ENCODE data around the gene TRIM7. TPM values are rescaled to one million over a fixed set of nuclear protein-coding genes. Genes with fewer than 3 reads are reported as not detected.
"Not testable (repeated sequence)": the region's sequence is repeated elsewhere in the genome, so short reads cannot be mapped to it uniquely, and the experiment has no call there.

The TRIM7 gene
- total RNA-seq, 1 donor from 2014 or later, result 6.4 TPM

DNA sequence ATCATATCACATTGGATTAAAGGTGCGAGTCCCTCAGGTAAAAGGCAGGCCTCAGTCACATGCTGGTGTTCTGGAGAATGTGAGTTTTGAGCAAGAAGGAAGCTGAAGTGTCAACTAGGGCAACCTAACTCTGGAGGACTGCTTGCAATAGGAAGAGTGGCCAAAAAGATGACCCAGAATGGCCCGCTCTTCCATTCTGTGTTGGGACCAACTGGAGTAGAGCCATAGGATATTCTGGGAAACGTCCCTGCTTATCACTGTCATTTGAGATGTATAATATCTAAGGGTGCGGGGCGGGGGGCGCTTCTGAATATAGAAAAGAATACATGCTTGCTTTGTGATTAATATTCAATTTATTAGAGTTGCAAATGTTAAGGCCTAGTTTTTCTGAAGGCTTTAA is 7.1 kb upstream of the TRIM7 start:
- TF ChIP-seq, protein P1, sequence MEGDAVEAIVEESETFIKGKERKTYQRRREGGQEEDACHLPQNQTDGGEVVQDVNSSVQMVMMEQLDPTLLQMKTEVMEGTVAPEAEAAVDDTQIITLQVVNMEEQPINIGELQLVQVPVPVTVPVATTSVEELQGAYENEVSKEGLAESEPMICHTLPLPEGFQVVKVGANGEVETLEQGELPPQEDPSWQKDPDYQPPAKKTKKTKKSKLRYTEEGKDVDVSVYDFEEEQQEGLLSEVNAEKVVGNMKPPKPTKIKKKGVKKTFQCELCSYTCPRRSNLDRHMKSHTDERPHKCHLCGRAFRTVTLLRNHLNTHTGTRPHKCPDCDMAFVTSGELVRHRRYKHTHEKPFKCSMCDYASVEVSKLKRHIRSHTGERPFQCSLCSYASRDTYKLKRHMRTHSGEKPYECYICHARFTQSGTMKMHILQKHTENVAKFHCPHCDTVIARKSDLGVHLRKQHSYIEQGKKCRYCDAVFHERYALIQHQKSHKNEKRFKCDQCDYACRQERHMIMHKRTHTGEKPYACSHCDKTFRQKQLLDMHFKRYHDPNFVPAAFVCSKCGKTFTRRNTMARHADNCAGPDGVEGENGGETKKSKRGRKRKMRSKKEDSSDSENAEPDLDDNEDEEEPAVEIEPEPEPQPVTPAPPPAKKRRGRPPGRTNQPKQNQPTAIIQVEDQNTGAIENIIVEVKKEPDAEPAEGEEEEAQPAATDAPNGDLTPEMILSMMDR (IDR thresholded peaks at IDR 0.05; ENCODE audit: borderline replicate concordance), result no peak
- intact Hi-C loops (cut with micrococcal nuclease), result no loop called here
- Histone ChIP-seq H3K4me1 (peaks cover 35% of the 10 kb centered on the region), H3K27ac (replicated peaks) (peak overlapping the region; percentile 80), H3K27me3 (ENCODE audit: low read depth) (no peaks in the 10 kb centered on the region), H3K9me3 (replicated peaks) (no peaks in the 10 kb centered on the region), H3K36me3 (no peaks in the 10 kb centered on the region), H3K4me3 (no peak overlapping the region)
- DNase-seq, result no peak

DNA sequence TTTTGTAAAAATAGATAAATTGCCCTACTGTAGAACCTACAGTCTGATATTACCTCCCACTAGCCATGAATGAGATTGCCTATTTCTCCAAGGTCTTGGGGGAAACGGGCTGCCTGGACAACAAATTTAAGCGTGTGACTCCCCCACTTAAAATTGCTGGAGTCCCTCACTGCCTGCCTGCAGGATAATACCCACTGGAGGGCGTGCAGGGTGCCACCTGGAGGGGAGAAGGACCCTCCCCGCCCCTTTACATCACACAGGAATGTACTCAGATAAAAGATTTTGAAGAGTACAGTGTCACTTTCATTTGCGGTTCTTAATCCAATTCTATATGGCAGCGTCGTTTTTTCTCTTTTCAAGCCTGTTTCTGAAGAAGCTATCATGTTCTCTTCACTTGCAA is 6.2 kb upstream of the TRIM7 start:
- Histone ChIP-seq H3K36me3 (no peaks in the 10 kb centered on the region), H3K27me3 (ENCODE audit: low read depth) (no peaks in the 10 kb centered on the region), H3K27ac (replicated peaks) (peak overlapping the region; percentile 80)

DNA sequence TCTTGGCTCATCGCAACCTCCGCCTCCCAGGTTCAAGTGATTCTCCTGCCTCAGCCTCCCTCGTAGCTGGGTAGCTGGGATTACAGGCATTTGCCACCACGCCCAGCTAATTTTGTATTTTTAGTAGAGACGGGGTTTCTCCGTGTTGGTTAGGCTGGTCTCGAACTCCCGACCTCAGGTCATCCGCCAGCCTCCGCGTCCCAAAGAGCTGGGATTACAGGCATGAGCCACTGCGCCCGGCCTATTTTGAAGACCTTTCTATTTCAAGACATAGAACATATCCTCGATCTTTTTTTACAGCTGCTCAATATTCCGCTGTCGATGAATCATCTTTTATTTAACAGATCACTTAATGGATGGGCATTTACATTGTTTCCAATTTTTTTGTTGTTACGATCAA is 5.7 kb upstream of the TRIM7 start:
- H3K27me3 ChIP-seq (ENCODE audit: low read depth); H3K9me3 ChIP-seq (replicated peaks); intact Hi-C loops (cut with micrococcal nuclease); DNase-seq; H3K36me3 ChIP-seq; H3K4me3 ChIP-seq: not testable (repeated sequence)
- H3K27ac ChIP-seq (replicated peaks), result peak overlapping the region; percentile 80
- peaks cover 33% of the 10 kb centered on the region for H3K4me1 ChIP-seq

More for the DNA sequence above, 6.2 kb upstream of the TRIM7 start:
- DNase-seq, result no peak
- Histone ChIP-seq H3K9me3 (replicated peaks) (no peaks in the 10 kb centered on the region), H3K4me1 (peaks cover 33% of the 10 kb centered on the region), H3K4me3 (no peak overlapping the region)
- intact Hi-C loops (cut with micrococcal nuclease), result no loop called here
- TF ChIP-seq, protein P1 (IDR thresholded peaks at IDR 0.05; ENCODE audit: borderline replicate concordance), result no peak

DNA sequence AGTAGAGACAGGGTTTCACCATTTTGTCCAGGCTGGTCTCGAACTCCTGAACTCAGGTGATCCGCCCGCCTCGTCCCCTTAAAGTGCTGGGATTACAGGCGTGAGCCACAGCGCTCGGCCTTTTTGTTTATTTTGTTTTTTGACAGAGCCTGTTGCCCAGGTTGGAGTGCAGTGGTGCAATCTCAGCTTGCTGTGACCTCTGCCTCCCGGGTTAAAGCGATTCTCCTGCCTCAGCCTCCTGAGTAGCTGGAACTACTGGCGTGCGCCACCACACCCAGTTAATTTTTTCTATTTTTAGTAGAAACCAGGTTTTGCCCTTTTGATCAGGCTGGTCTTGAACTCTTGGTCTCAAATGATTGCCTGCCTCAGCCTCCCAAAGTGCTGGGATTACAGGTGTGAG is 5.2 kb upstream of the TRIM7 start:
- H3K4me3 ChIP-seq; H3K27me3 ChIP-seq (ENCODE audit: low read depth); DNase-seq; intact Hi-C loops (cut with micrococcal nuclease); H3K27ac ChIP-seq (replicated peaks); H3K9me3 ChIP-seq (replicated peaks); H3K36me3 ChIP-seq: not testable (repeated sequence)
- H3K4me1 ChIP-seq, result peaks cover 39% of the 10 kb centered on the region

DNA sequence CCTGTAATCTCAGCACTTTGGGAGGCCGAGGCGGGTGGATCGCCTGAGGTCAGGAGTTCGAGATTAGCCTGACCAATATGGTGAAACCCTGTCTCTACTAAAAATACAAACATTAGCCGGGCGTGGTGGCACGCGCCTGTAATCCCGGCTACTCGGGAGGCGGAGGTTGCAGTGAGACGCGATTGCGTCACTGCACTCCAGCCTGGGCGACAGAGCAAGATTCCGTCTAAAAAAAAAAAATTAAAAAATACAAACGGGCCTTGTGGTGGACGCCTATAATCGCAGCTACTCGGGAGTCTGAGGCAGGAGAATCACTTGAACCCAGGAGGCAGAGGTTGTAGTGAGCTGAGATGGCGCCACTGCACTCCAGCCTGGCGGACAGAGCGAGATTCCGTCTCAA is 4.0 kb upstream of the TRIM7 start:
- H3K4me3 ChIP-seq; H3K27ac ChIP-seq (replicated peaks); H3K36me3 ChIP-seq; H3K27me3 ChIP-seq (ENCODE audit: low read depth); DNase-seq; H3K9me3 ChIP-seq (replicated peaks); intact Hi-C loops (cut with micrococcal nuclease): not testable (repeated sequence)
- H3K4me1 ChIP-seq, result peaks cover 50% of the 10 kb centered on the region

DNA sequence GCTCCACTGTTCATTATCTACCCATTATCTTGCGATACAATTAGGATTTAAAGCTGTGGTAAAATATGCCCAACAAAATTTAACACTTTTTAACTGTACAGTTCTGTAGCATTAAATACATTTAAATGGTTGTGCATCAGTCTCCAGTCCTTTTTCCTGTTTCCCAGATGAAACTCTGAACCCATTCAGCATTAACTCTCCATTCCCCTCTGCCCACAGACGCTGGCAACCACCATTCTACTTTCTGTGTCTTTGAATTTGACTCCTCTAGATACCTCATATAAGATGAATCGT is 2.9 kb upstream of the TRIM7 start:
- Histone ChIP-seq H3K9me3 (replicated peaks) (no peaks in the 10 kb centered on the region), H3K4me3 (peak overlapping the region; percentile 73), H3K4me1 (peaks cover 56% of the 10 kb centered on the region), H3K27ac (replicated peaks) (peak overlapping the region; percentile 90), H3K27me3 (ENCODE audit: low read depth) (no peaks in the 10 kb centered on the region), H3K36me3 (no peaks in the 10 kb centered on the region)
- TF ChIP-seq, protein P1 (IDR thresholded peaks at IDR 0.05; ENCODE audit: borderline replicate concordance), result no peak
- intact Hi-C loops (cut with micrococcal nuclease), result no loop called here
- DNase-seq, result no peak

DNA sequence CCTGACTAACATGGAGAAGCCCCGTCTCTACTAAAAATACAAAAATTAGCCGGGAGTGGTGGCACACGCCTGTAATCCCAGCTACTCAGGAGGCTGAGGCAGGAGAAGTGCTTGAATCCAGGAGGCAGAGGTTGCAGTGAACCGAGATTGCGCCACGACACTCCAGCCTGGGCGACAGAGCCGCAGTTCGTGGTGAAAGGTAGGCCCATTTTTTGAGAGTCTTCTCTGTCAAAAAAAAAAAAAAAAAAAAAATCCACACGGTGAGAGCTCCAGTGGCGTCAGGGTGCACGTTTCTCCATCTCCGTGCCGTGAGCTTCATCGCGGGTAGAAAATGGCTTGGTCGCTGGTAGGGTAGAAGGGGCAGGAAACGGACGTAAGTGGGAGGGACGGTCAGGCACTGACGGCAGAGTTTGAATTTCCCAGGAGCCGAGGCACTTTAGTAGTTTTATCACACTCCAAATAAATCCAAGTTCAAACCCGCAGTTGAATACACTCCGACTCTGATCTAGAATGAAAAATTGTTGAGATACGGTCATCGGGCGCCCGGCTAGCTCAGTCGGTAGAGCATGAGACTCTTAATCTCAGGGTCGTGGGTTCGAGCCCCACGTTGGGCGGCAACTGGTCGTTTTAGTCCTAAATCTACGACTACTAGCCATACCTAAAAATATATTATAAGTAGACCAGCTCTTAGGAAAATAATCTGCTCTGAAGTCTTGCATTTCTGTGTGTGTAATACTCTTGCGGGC is 2.4 kb upstream of the TRIM7 start:
- Histone ChIP-seq H3K4me3 (peak overlapping the region; percentile 73), H3K4me1 (peaks cover 51% of the 10 kb centered on the region), H3K27ac (replicated peaks) (peak overlapping the region; percentile 90), H3K27me3 (ENCODE audit: low read depth) (no peaks in the 10 kb centered on the region), H3K9me3 (replicated peaks) (no peaks in the 10 kb centered on the region), H3K36me3 (no peaks in the 10 kb centered on the region)
- TF ChIP-seq, protein P1 (IDR thresholded peaks at IDR 0.05; ENCODE audit: borderline replicate concordance), result no peak
- peak; percentile 85 for DNase-seq
- intact Hi-C loops (cut with micrococcal nuclease), result no loop called here
